NCI-H748 (cell line): ENCODE results near the gene MOB3A.
A peak's percentile ranks its signal among the peaks of the same experiment; 100 is the strongest.

Source experiments
- DNase-seq: peaks from one replicate; lab custom pipeline; 2025; ENCODE audit not compliant: unreplicated experiment; lab: John Stamatoyannopoulos, UW

Gene MOB3A

GRCh38 chr19:2047449-2048103 is 48.5 kb downstream of the MOB3A start:
- no peak for DNase-seq

GRCh38 chr19:2047076-2047448 is 49.1 kb downstream of the MOB3A start:
- DNase-seq: no peak

- DNase-seq: no peak
These were observed 49.8 kb downstream of the MOB3A start for GRCh38 chr19:2046046-2046907.

- no peak for DNase-seq
These were observed 50.6 kb downstream of the MOB3A start for GRCh38 chr19:2045501-2046045.

GRCh38 chr19:2044709-2045500 is 51.2 kb downstream of the MOB3A start:
- no peak for DNase-seq

GRCh38 chr19:2043961-2044708 is 52.0 kb downstream of the MOB3A start:
- DNase-seq: no peak

GRCh38 chr19:2043251-2043641 is 52.9 kb downstream of the MOB3A start:
- DNase-seq: no peak

GRCh38 chr19:2042485-2043250 is 53.5 kb downstream of the MOB3A start:
- no peak for DNase-seq

- peak; percentile 93 for DNase-seq
These were observed 54.2 kb downstream of the MOB3A start for GRCh38 chr19:2041683-2042484.

GRCh38 chr19:2041433-2041682 is 54.8 kb downstream of the MOB3A start:
- no peak for DNase-seq

GRCh38 chr19:2040647-2041432 is 55.3 kb downstream of the MOB3A start:
- no peak for DNase-seq

GRCh38 chr19:2039959-2040646 is 56.0 kb downstream of the MOB3A start:
- DNase-seq: no peak

GRCh38 chr19:2039089-2039958 is 56.8 kb downstream of the MOB3A start:
- DNase-seq: no peak

- DNase-seq: no peak
These were observed 57.6 kb downstream of the MOB3A start for GRCh38 chr19:2038284-2039088.

GRCh38 chr19:2037651-2038255 is 58.4 kb downstream of the MOB3A start:
- DNase-seq: no peak

- DNase-seq: no peak
These were observed 59.7 kb downstream of the MOB3A start for GRCh38 chr19:2036424-2036823.
